Measurements from ENCODE around the gene PSME2. TPM values are rescaled to one million over a fixed set of nuclear protein-coding genes. Genes with fewer than 3 reads are reported as not detected.
A peak's percentile ranks its signal among the peaks of the same experiment; 100 is the strongest.

The PSME2 gene
- total and polyA plus RNA-seq, 10 of the 15 experiments (the other 5 are each of a cell fraction or from before 2014, with no cell fraction given), result 510 to 3,542 (median 913) TPM

DNA sequence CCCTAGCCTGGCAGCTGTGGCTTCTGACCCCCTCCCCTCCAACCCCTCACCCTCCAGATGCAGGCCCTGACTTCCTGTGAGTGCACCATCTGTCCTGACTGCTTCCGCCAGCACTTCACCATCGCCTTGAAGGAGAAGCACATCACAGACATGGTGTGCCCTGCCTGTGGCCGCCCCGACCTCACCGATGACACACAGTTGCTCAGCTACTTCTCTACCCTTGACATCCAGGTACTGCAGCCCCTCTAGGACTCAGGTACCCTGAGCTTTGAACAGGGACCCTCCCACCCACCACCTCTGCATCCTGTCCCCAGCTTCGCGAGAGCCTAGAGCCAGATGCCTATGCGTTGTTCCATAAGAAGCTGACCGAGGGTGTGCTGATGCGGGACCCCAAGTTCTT lies 8.7 kb upstream of the PSME2 start:
- in situ Hi-C loops (cut with MboI) (no loop called here), intact Hi-C loops (cut with micrococcal nuclease; ENCODE audit: unreplicated experiment) (no loop called here)
- Histone ChIP-seq H3K36me3 (ENCODE audit: control insufficient read depth in 2 of 2, insufficient read depth in 2 of 2, low read length in 1 of 2) (peaks cover 35% of the 10 kb centered on the region in 2 experiments), H3K9me3 (replicated peaks; ENCODE audit: control insufficient read depth, insufficient read depth, low read length) (no peaks in the 10 kb centered on the region; the same call in 2 of the 3 replicates), H3K4me1 (ENCODE audit: control insufficient read depth, insufficient read depth, low read length) (peaks cover 2% of the 10 kb centered on the region; the same call in 1 of the 2 replicates), H3K27ac (ENCODE audit: control insufficient read depth, insufficient read depth) (no peak overlapping the region), H3K4me2 (ENCODE audit: control insufficient read depth, insufficient read depth) (no peak overlapping the region), H3K27me3 (replicated peaks in 1 of 2; ENCODE audit: control insufficient read depth in 2 of 2, insufficient read depth in 2 of 2, low read length in 1 of 2) (no peaks in the 10 kb centered on the region), H3K9ac (ENCODE audit: control insufficient read depth, insufficient read depth, low read length) (no peak overlapping the region), H2AFZ (ENCODE audit: control insufficient read depth, low read depth, low read length) (no peak overlapping the region), H3K4me3 (no peak overlapping the region), H3K79me2 (ENCODE audit: control insufficient read depth, insufficient read depth, low read length) (peaks cover 2% of the 10 kb centered on the region), H4K20me1 (ENCODE audit: control insufficient read depth, insufficient read depth) (no peaks in the 10 kb centered on the region)
- 97% methylated on average over 10 of the region's 10 CpGs for WGBS (ENCODE audit: insufficient coverage, insufficient replicate concordance, low lambda C conversion rate, missing lambda C conversion rate)
- TF ChIP-seq POLR2A (IDR thresholded peaks at IDR 0.05; ENCODE audit: low read depth, low read length), result 0 out of 2 replicates have a peak, but pooled peaks have one; percentile 34
- no peak for TF ChIP-seq TAF1 (IDR thresholded peaks at IDR 0.05; ENCODE audit: borderline replicate concordance, low read depth, low read length)
- TF ChIP-seq MLLT1 (IDR thresholded peaks at IDR 0.05), result no peak
- TF ChIP-seq SMARCA5 (IDR thresholded peaks at IDR 0.05), result no peak
- TF ChIP-seq GATAD2B (conservative IDR thresholded peaks at IDR 0.05; ENCODE audit: low read depth), result no peak
- TF ChIP-seq SRF (IDR thresholded peaks at IDR 0.05; ENCODE audit: low read depth in 2 of 2, low read length in 2 of 2), result no peak
- TF ChIP-seq MTA2 (IDR thresholded peaks at IDR 0.05; ENCODE audit: low read depth), result no peak
- TF ChIP-seq ZSCAN29 (IDR thresholded peaks at IDR 0.05), result no peak
- TF ChIP-seq POU2F2 (IDR thresholded peaks at IDR 0.05; ENCODE audit: borderline replicate concordance, low read depth, low read length), result no peak
- ChIA-PET SMC1A (ENCODE audit: uncharacterized antibody, unreplicated experiment) (interaction anchor here (1.4 kb wide), 1 partner anchor 40 kb away, joined by 7 read pairs; the partner anchor contains the start of genes DCAF11 and NRL), RAD21 (ENCODE audit: unreplicated experiment) (interaction anchor here (1.8 kb wide), 1 partner anchor 19 kb away, joined by 4 read pairs; the partner anchor contains the start of gene PSME1), POLR2A (interaction anchor here (1.0 to 1.3 kb wide), 2 partner anchors 9 to 16 kb away, joined by 3 to 6 read pairs; partner anchors contain the start of genes PSME2 and RNF31), CTCF (interaction anchor here (0.7 to 1.4 kb wide), 2 partner anchors 82 to 153 kb away, joined by 3 read pairs; partner anchors contain the start of gene CIDEB)
- no TSS peak for BruUV-seq (replicated peaks)
- FAIRE-seq, result no peak
- no peak for ATAC-seq
- no peak for DNase-seq (ENCODE audit: low read depth, low spot score)
